ENCODE measurements around the gene MTMR10.

- no peak for TF ChIP-seq CTCF (IDR thresholded peaks at IDR 0.05; ENCODE audit: low read length)
- no peak for TF ChIP-seq EZH2 (IDR thresholded peaks at IDR 0.05; ENCODE audit: borderline replicate concordance, low read length)
These were observed 36.8 kb downstream of the MTMR10 start for GRCh38 chr15:30954674-30955073.

Measured in OCI-LY1 (cell line).